Erythroblast (primary cell): ENCODE results near the gene CYP1A2.

Experiments
- GATA1 ChIP-seq: IDR thresholded peaks from 2 replicates; pipeline ENCODE4 v1.6.1; 2011; ENCODE audit warnings: low read depth, mild to moderate bottlenecking, control low read depth, low read length, moderate library complexity
- POLR2A ChIP-seq: IDR thresholded peaks from 2 replicates; pipeline ENCODE4 v1.6.1; 2011; ENCODE audit warnings: mild to moderate bottlenecking, low read length

GRCh38 chr15:74749832-74750231, 1.2 kb downstream of the CYP1A2 start:
- TF ChIP-seq POLR2A (no peak), GATA1 (no peak)
